ENCODE data around the gene BEND6. TPM values are rescaled to one million over a fixed set of nuclear protein-coding genes. Genes with fewer than 3 reads are reported as not detected.

The BEND6 gene
- total and polyA plus RNA-seq, 2 donors (not counting 1 experiment from before 2014, with no cell fraction given) = not detected

DNA sequence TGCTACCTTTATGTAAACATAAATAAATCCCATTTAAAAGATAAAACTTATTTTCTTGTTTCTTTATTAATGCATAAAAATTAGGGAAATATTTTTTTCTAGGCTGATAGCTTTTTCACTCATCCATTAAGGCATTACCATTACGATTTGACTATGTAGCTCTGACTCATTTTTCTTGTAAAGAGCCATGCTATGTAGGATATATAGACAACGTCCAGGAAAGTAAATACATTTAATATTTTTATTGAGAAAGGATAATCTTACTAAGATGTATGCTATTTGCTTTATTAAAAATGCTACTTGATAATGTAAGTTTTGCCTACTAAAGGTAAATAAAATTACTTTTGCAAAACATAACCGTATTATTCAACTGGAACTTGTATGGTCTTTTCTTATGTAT is 72.4 kb downstream of the BEND6 start:
- Histone ChIP-seq H3K27me3 (replicated peaks in 1 of 4; ENCODE audit: control extremely low read depth in 1 of 4, control insufficient read depth in 3 of 4, insufficient read depth in 4 of 4, low read length in 3 of 4) (peaks cover 0 to 8% (median 0%) of the 10 kb centered on the region in 4 experiments), H4K20me1 (ENCODE audit: control insufficient read depth, insufficient read depth, low read length, poor library complexity, severe bottlenecking) (no peaks in the 10 kb centered on the region), H3K4me1 (ENCODE audit: control insufficient read depth in 2 of 2, insufficient read depth in 2 of 2, low read length in 2 of 2) (no peaks in the 10 kb centered on the region), H3K36me3 (replicated peaks in 1 of 2; ENCODE audit: control extremely low read depth in 1 of 2, control insufficient read depth in 1 of 2, extremely low read depth in 1 of 2, insufficient read depth in 2 of 2, low read length in 1 of 2) (no peaks in the 10 kb centered on the region), H3K27ac (ENCODE audit: low read length in 2 of 2) (no peak overlapping the region), H3K4me2 (replicated peaks; ENCODE audit: low read depth, low read length, poor library complexity, severe bottlenecking) (no peak overlapping the region), H3K4me3 (ENCODE audit: control extremely low read depth in 1 of 5, extremely low read depth in 1 of 5, insufficient read depth in 1 of 5, low read depth in 2 of 5, low read length in 4 of 5) (no peak overlapping the region), H3K9me3 (ENCODE audit: control extremely low read depth in 1 of 3, control insufficient read depth in 2 of 3, insufficient read depth in 1 of 3, low read length in 2 of 3) (peaks cover 5 to 10% (median 6%) of the 10 kb centered on the region in 3 donors), H2AFZ (ENCODE audit: insufficient read depth, low read depth, low read length, poor library complexity, severe bottlenecking) (no peak overlapping the region), H3K79me2 (ENCODE audit: control insufficient read depth, insufficient read depth, low read length) (no peaks in the 10 kb centered on the region), H3K9ac (ENCODE audit: low read length) (no peak overlapping the region)
- intact Hi-C loops (cut with micrococcal nuclease) = loop anchor here (10.0 kb wide), 1 partner anchor 122 kb away; no protein-coding TSS in a partner anchor
- Mint-ChIP-seq H3K27ac (no peak overlapping the region), H3K4me1 (no peaks in the 10 kb centered on the region), H3K9me3 (ENCODE audit: insufficient read depth) (peaks cover 19% of the 10 kb centered on the region), H3K27me3 (peaks cover 30% of the 10 kb centered on the region), H3K4me3 (no peak overlapping the region)
- DNase-seq = no peak
- no peak for TF ChIP-seq EZH2 (IDR thresholded peaks at IDR 0.05; ENCODE audit: borderline replicate concordance, insufficient read depth, low read depth, low read length, poor library complexity, severe bottlenecking)
- POLR2A ChIA-PET = no interaction called here
- ATAC-seq (ENCODE audit: low read depth) = no peak
- WGBS (ENCODE audit: insufficient coverage) = no CpG with 5 or more reads among the region's 3 CpGs
- CTCF ChIA-PET = no interaction called here

DNA sequence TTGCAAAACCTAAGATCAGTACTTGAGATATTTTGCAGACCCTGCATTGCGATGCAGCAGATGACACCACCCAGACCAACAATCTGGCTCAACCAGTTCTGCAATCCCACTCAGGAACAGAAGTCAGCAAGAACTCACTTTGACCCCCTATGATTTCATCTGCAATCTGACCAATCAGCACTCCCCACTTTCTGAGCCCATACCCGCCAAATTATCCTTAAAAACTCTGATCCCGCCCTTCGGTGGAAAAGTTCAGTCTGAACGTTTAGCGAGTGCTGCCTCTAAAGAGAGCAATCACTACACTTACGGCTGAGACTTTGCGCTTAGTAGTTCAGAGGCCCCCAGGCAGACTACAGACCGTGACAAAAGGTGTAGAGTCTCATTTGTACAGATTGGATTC is 74.3 kb downstream of the BEND6 start:
- Histone ChIP-seq H3K27me3 (replicated peaks in 1 of 4; ENCODE audit: control extremely low read depth in 1 of 4, control insufficient read depth in 3 of 4, insufficient read depth in 4 of 4, low read length in 3 of 4) (peaks cover 0 to 8% (median 0%) of the 10 kb centered on the region in 4 experiments), H3K4me3 (ENCODE audit: control extremely low read depth in 1 of 5, extremely low read depth in 1 of 5, insufficient read depth in 1 of 5, low read depth in 2 of 5, low read length in 4 of 5) (no peak overlapping the region), H3K9ac (ENCODE audit: low read length) (no peak overlapping the region), H2AFZ (ENCODE audit: insufficient read depth, low read depth, low read length, poor library complexity, severe bottlenecking) (no peak overlapping the region), H3K79me2 (ENCODE audit: control insufficient read depth, insufficient read depth, low read length) (no peaks in the 10 kb centered on the region), H3K9me3 (ENCODE audit: control extremely low read depth in 1 of 3, control insufficient read depth in 2 of 3, insufficient read depth in 1 of 3, low read length in 2 of 3) (peaks cover 4 to 10% (median 5%) of the 10 kb centered on the region in 3 donors), H4K20me1 (ENCODE audit: control insufficient read depth, insufficient read depth, low read length, poor library complexity, severe bottlenecking) (no peaks in the 10 kb centered on the region), H3K36me3 (replicated peaks in 1 of 2; ENCODE audit: control extremely low read depth in 1 of 2, control insufficient read depth in 1 of 2, extremely low read depth in 1 of 2, insufficient read depth in 2 of 2, low read length in 1 of 2) (no peaks in the 10 kb centered on the region), H3K4me1 (ENCODE audit: control insufficient read depth in 2 of 2, insufficient read depth in 2 of 2, low read length in 2 of 2) (no peaks in the 10 kb centered on the region), H3K27ac (ENCODE audit: low read length in 2 of 2) (no peak overlapping the region), H3K4me2 (replicated peaks; ENCODE audit: low read depth, low read length, poor library complexity, severe bottlenecking) (no peak overlapping the region)
- DNase-seq (no peak), ATAC-seq (ENCODE audit: low read depth) (no peak)
- CTCF ChIA-PET = no interaction called here
- TF ChIP-seq EZH2 (IDR thresholded peaks at IDR 0.05; ENCODE audit: borderline replicate concordance, insufficient read depth, low read depth, low read length, poor library complexity, severe bottlenecking) = no peak
- TF ChIP-seq, protein P1, sequence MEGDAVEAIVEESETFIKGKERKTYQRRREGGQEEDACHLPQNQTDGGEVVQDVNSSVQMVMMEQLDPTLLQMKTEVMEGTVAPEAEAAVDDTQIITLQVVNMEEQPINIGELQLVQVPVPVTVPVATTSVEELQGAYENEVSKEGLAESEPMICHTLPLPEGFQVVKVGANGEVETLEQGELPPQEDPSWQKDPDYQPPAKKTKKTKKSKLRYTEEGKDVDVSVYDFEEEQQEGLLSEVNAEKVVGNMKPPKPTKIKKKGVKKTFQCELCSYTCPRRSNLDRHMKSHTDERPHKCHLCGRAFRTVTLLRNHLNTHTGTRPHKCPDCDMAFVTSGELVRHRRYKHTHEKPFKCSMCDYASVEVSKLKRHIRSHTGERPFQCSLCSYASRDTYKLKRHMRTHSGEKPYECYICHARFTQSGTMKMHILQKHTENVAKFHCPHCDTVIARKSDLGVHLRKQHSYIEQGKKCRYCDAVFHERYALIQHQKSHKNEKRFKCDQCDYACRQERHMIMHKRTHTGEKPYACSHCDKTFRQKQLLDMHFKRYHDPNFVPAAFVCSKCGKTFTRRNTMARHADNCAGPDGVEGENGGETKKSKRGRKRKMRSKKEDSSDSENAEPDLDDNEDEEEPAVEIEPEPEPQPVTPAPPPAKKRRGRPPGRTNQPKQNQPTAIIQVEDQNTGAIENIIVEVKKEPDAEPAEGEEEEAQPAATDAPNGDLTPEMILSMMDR (IDR thresholded peaks at IDR 0.05) = no peak
- 94% methylated on average over 9 of the region's 9 CpGs for WGBS (ENCODE audit: insufficient coverage)
- Mint-ChIP-seq H3K27ac (no peak overlapping the region), H3K27me3 (peaks cover 36% of the 10 kb centered on the region), H3K9me3 (ENCODE audit: insufficient read depth) (peaks cover 13% of the 10 kb centered on the region), H3K4me1 (no peaks in the 10 kb centered on the region), H3K4me3 (no peak overlapping the region)
- POLR2A ChIA-PET = no interaction called here
- intact Hi-C loops (cut with micrococcal nuclease) = loop anchor here (10.0 kb wide), 1 partner anchor 124 kb away; no protein-coding TSS in a partner anchor

Data from B cell (primary cell).